Ectodermal cell (in vitro differentiated cells): ENCODE results near the gene GRB10.

Source experiments
- H3K27ac ChIP-seq: 2 replicates; pipeline ENCODE4 v1.7.0; 2013; ENCODE audit warnings: mild to moderate bottlenecking, low read depth, low read length; ENCODE audit not compliant: insufficient read depth, poor library complexity, severe bottlenecking
- H3K27me3 ChIP-seq: 2 replicates; pipeline ENCODE4 v1.7.0; 2013; ENCODE audit warnings: mild to moderate bottlenecking, low read length; ENCODE audit not compliant: insufficient read depth, control insufficient read depth, poor library complexity, severe bottlenecking
- H3K36me3 ChIP-seq: one replicate; pipeline ENCODE4 v1.7.0; 2013; ENCODE audit warnings: low read length; ENCODE audit not compliant: control insufficient read depth, insufficient read depth
- H3K4me1 ChIP-seq: one replicate; pipeline ENCODE4 v1.7.0; 2013; ENCODE audit warnings: low read length; ENCODE audit not compliant: control insufficient read depth, insufficient read depth
- H3K4me3 ChIP-seq: 2 replicates; pipeline ENCODE4 v1.7.0; 2013; ENCODE audit warnings: low read depth, low read length, control low read depth; ENCODE audit not compliant: insufficient read depth
- H3K9me3 ChIP-seq: 2 replicates; pipeline ENCODE4 v1.7.0; 2013; ENCODE audit warnings: mild to moderate bottlenecking, low read length, moderate library complexity; ENCODE audit not compliant: control insufficient read depth
- WGBS, 2 experiments: methylation state at CpG; one replicate each; pipeline ENCODE4 v1.1.7; 2013; ENCODE audit warnings: missing lambda C conversion rate in 2 of 2; 5-methylcytosine and 5-hydroxymethylcytosine counted together

The GRB10 gene

GRCh38 chr7:50603287-50603686 is 179.4 kb downstream of the GRB10 start:
- Histone ChIP-seq H3K27me3 (no peaks in the 10 kb centered on the region), H3K9me3 (no peaks in the 10 kb centered on the region), H3K4me3 (no peak overlapping the region), H3K4me1 (no peaks in the 10 kb centered on the region), H3K27ac (no peak overlapping the region), H3K36me3 (peaks cover 20% of the 10 kb centered on the region)
- WGBS, 2 experiments, result 93 to 97% methylated on average over 7 of the region's 7 CpGs

GRCh38 chr7:50599385-50599784 is 183.3 kb downstream of the GRB10 start:
- no peaks in the 10 kb centered on the region for H3K4me1 ChIP-seq
- H3K9me3 ChIP-seq, result no peaks in the 10 kb centered on the region
- no peaks in the 10 kb centered on the region for H3K27me3 ChIP-seq
- no peak overlapping the region for H3K4me3 ChIP-seq
- no peak overlapping the region for H3K27ac ChIP-seq
- 91 to 92% methylated on average over 12 of the region's 12 CpGs for WGBS, 2 experiments
- peaks cover 8% of the 10 kb centered on the region for H3K36me3 ChIP-seq

- Histone ChIP-seq H3K27me3 (no peaks in the 10 kb centered on the region), H3K9me3 (no peaks in the 10 kb centered on the region), H3K36me3 (peaks cover 3% of the 10 kb centered on the region), H3K4me3 (no peak overlapping the region), H3K4me1 (no peaks in the 10 kb centered on the region), H3K27ac (no peak overlapping the region)
- WGBS, 2 experiments, result 94 to 97% methylated on average over 18 of the region's 18 CpGs
Measured at GRCh38 chr7:50598460-50599343, 184.0 kb downstream of the GRB10 start.

- WGBS, 2 experiments, result 95 to 98% methylated on average over 4 of the region's 4 CpGs
- no peaks in the 10 kb centered on the region for H3K36me3 ChIP-seq
Measured at GRCh38 chr7:50596484-50596883, 186.2 kb downstream of the GRB10 start.

GRCh38 chr7:50595491-50596102 is 187.1 kb downstream of the GRB10 start:
- no peaks in the 10 kb centered on the region for H3K36me3 ChIP-seq
- WGBS, 2 experiments, result 37 to 88% methylated on average over 1 to 3 of the region's 5 CpGs
- H3K27me3 ChIP-seq, result no peaks in the 10 kb centered on the region
- H3K27ac ChIP-seq, result no peak overlapping the region
- H3K4me3 ChIP-seq, result no peak overlapping the region
- H3K4me1 ChIP-seq, result peaks cover 5% of the 10 kb centered on the region
- no peaks in the 10 kb centered on the region for H3K9me3 ChIP-seq

More at GRCh38 chr7:50596484-50596883, 186.2 kb downstream of the GRB10 start:
- H3K27me3 ChIP-seq, result no peaks in the 10 kb centered on the region
- no peaks in the 10 kb centered on the region for H3K9me3 ChIP-seq
- H3K27ac ChIP-seq, result no peak overlapping the region
- H3K4me3 ChIP-seq, result no peak overlapping the region
- H3K4me1 ChIP-seq, result peaks cover 2% of the 10 kb centered on the region

- H3K36me3 ChIP-seq, result no peaks in the 10 kb centered on the region
Measured at GRCh38 chr7:50594734-50595485, 187.8 kb downstream of the GRB10 start.

GRCh38 chr7:50594136-50594535 is 188.6 kb downstream of the GRB10 start:
- no peak overlapping the region for H3K4me3 ChIP-seq
- H3K4me1 ChIP-seq, result peaks cover 5% of the 10 kb centered on the region
- no peaks in the 10 kb centered on the region for H3K9me3 ChIP-seq
- 93% methylated on average over 4 of the region's 4 CpGs for WGBS, 2 experiments
- no peaks in the 10 kb centered on the region for H3K27me3 ChIP-seq
- H3K27ac ChIP-seq, result no peak overlapping the region
- H3K36me3 ChIP-seq, result no peaks in the 10 kb centered on the region

More at GRCh38 chr7:50594734-50595485, 187.8 kb downstream of the GRB10 start:
- Histone ChIP-seq H3K4me1 (peaks cover 5% of the 10 kb centered on the region), H3K9me3 (no peaks in the 10 kb centered on the region), H3K27me3 (no peaks in the 10 kb centered on the region), H3K27ac (no peak overlapping the region), H3K4me3 (no peak overlapping the region)
- 91 to 94% methylated on average over 7 of the region's 7 CpGs for WGBS, 2 experiments

- Histone ChIP-seq H3K27ac (no peak overlapping the region), H3K27me3 (no peaks in the 10 kb centered on the region), H3K4me3 (no peak overlapping the region), H3K4me1 (peaks cover 5% of the 10 kb centered on the region), H3K36me3 (no peaks in the 10 kb centered on the region), H3K9me3 (no peaks in the 10 kb centered on the region)
- WGBS, 2 experiments, result 94 to 96% methylated on average over 13 of the region's 13 CpGs
Measured at GRCh38 chr7:50592940-50593339, 189.8 kb downstream of the GRB10 start.

GRCh38 chr7:50591480-50592438 is 190.9 kb downstream of the GRB10 start:
- H3K27ac ChIP-seq, result peak overlapping the region; percentile 50
- no peaks in the 10 kb centered on the region for H3K27me3 ChIP-seq
- H3K36me3 ChIP-seq, result no peaks in the 10 kb centered on the region
- peaks cover 5% of the 10 kb centered on the region for H3K4me1 ChIP-seq
- no peaks in the 10 kb centered on the region for H3K9me3 ChIP-seq
- no peak overlapping the region for H3K4me3 ChIP-seq
- WGBS, 2 experiments, result 87 to 89% methylated on average over 21 of the region's 21 CpGs
